Trophoblast cell (in vitro differentiated cells and primary cell): ENCODE data around the gene CNOT1.

Source experiments
- DNase-seq, 2 donors: peaks; one replicate each; pipeline ENCODE4 v3.0.0-alpha.2; 2016
- H2AFZ ChIP-seq: 2 replicates; pipeline ENCODE4 v1.6.1; 2013; ENCODE audit warnings: low read length, moderate library complexity, mild to moderate bottlenecking; ENCODE audit not compliant: insufficient read depth, poor library complexity
- H2AK5ac ChIP-seq: 2 replicates; pipeline ENCODE4 v1.6.1; 2013; ENCODE audit warnings: mild to moderate bottlenecking, low read length
- H2BK120ac ChIP-seq: 2 replicates; pipeline ENCODE4 v1.6.1; 2013; ENCODE audit warnings: low read length, mild to moderate bottlenecking, moderate library complexity; ENCODE audit not compliant: insufficient read depth, poor library complexity
- H2BK12ac ChIP-seq: 2 replicates; pipeline ENCODE4 v1.6.1; 2013; ENCODE audit warnings: mild to moderate bottlenecking, low read length, moderate library complexity
- H2BK5ac ChIP-seq: 2 replicates; pipeline ENCODE4 v1.6.1; 2013; ENCODE audit warnings: low read length, low read depth, moderate library complexity, mild to moderate bottlenecking; ENCODE audit not compliant: poor library complexity
- H3K14ac ChIP-seq: 2 replicates; pipeline ENCODE4 v1.6.1; 2013; ENCODE audit warnings: mild to moderate bottlenecking, low read length
- H3K18ac ChIP-seq: 2 replicates; pipeline ENCODE4 v1.6.1; 2013; ENCODE audit warnings: mild to moderate bottlenecking, low read length
- H3K23ac ChIP-seq: 2 replicates; pipeline ENCODE4 v1.6.1; 2013; ENCODE audit warnings: low read length
- H3K27ac ChIP-seq: 2 replicates; pipeline ENCODE4 v1.5.1; 2013; ENCODE audit warnings: low read depth, mild to moderate bottlenecking, inconsistent platforms, low read length, moderate library complexity
- H3K27me3 ChIP-seq: 2 replicates; pipeline ENCODE4 v1.6.1; 2013; ENCODE audit warnings: inconsistent platforms, mild to moderate bottlenecking, low read length, moderate library complexity; ENCODE audit not compliant: insufficient read depth
- H3K36me3 ChIP-seq, 2 experiments: 1 replicate in 1 of 2; 2 replicates in 1 of 2; pipeline ENCODE4 v1.6.1; 2013; ENCODE audit warnings: low read length in 2 of 2, mild to moderate bottlenecking in 2 of 2, moderate library complexity in 1 of 2; ENCODE audit not compliant: insufficient read depth in 2 of 2, control insufficient read depth in 1 of 2
- H3K4ac ChIP-seq: 2 replicates; pipeline ENCODE4 v1.6.1; 2013; ENCODE audit warnings: low read depth, mild to moderate bottlenecking, low read length, moderate library complexity
- H3K4me1 ChIP-seq, 2 experiments: 1 replicate in 1 of 2; 2 replicates in 1 of 2; pipeline ENCODE4 v1.6.1; 2013; ENCODE audit warnings: low read length in 2 of 2, mild to moderate bottlenecking in 2 of 2, moderate library complexity in 1 of 2; ENCODE audit not compliant: insufficient read depth in 2 of 2, control insufficient read depth in 1 of 2
- H3K4me2 ChIP-seq: 2 replicates; pipeline ENCODE4 v1.6.1; 2013; ENCODE audit warnings: inconsistent platforms, mild to moderate bottlenecking, low read length, moderate library complexity
- H3K4me3 ChIP-seq: 2 replicates; pipeline ENCODE4 v1.5.1; 2013; ENCODE audit warnings: mild to moderate bottlenecking, low read depth, low read length, inconsistent platforms
- H3K79me1 ChIP-seq: one replicate; pipeline ENCODE4 v1.6.1; 2013; ENCODE audit warnings: low read length
- H3K79me2 ChIP-seq: 2 replicates; pipeline ENCODE4 v1.6.1; 2013; ENCODE audit warnings: low read length, mild to moderate bottlenecking; ENCODE audit not compliant: control insufficient read depth, insufficient read depth, poor library complexity
- H3K9ac ChIP-seq: 2 replicates; pipeline ENCODE4 v1.6.1; 2013; ENCODE audit warnings: mild to moderate bottlenecking, low read length
- H3K9me3 ChIP-seq: 2 replicates; pipeline ENCODE4 v1.6.1; 2013; ENCODE audit warnings: low read depth, mild to moderate bottlenecking, control low read depth, inconsistent platforms, low read length; ENCODE audit not compliant: insufficient read depth
- H4K12ac ChIP-seq: 2 replicates; pipeline ENCODE4 v1.6.1; 2013; ENCODE audit warnings: low read depth, mild to moderate bottlenecking, low read length, moderate library complexity
- H4K8ac ChIP-seq: 2 replicates; pipeline ENCODE4 v1.6.1; 2013; ENCODE audit warnings: low read depth, mild to moderate bottlenecking, low read length, moderate library complexity
- H4K91ac ChIP-seq: one replicate; pipeline ENCODE4 v1.6.1; 2013; ENCODE audit warnings: low read depth, mild to moderate bottlenecking, low read length, moderate library complexity
- WGBS: extraction: QIAGEN DNeasy Blood & Tissue Kit; methylation state at CpG from one replicate; pipeline ENCODE4 v1.1.7; 2013; ENCODE audit warnings: missing lambda C conversion rate; ENCODE audit not compliant: insufficient read length, insufficient coverage; ENCODE audit errors: extremely low coverage; 5-methylcytosine and 5-hydroxymethylcytosine counted together

CNOT1 gene

GRCh38 chr16:58620396-58620795 is 9.2 kb downstream of the CNOT1 start:
- Histone ChIP-seq H3K18ac (no peak overlapping the region), H4K12ac (no peak overlapping the region), H2BK12ac (no peak overlapping the region), H3K9me3 (no peaks in the 10 kb centered on the region), H3K4me1 (no peaks in the 10 kb centered on the region), H3K79me2 (peaks cover 12% of the 10 kb centered on the region), H3K4me3 (no peak overlapping the region), H3K27ac (no peak overlapping the region), H3K23ac (no peak overlapping the region), H3K14ac (no peak overlapping the region), H4K91ac (no peak overlapping the region), H3K4ac (peak overlapping the region; percentile 69), H4K8ac (no peak overlapping the region), H3K79me1 (no peaks in the 10 kb centered on the region), H2AFZ (no peak overlapping the region), H2AK5ac (no peak overlapping the region), H3K36me3 (peaks cover 45 to 49% of the 10 kb centered on the region in 2 experiments), H3K27me3 (no peaks in the 10 kb centered on the region), H3K4me2 (no peak overlapping the region), H3K9ac (no peak overlapping the region), H2BK120ac (no peak overlapping the region), H2BK5ac (no peak overlapping the region)
- DNase-seq, result no peak
- WGBS, result no CpG with 5 or more reads among the region's 10 CpGs

- Histone ChIP-seq H3K18ac (no peak overlapping the region), H3K4ac (no peak overlapping the region), H3K27ac (no peak overlapping the region), H2BK120ac (no peak overlapping the region), H2BK12ac (no peak overlapping the region), H3K14ac (no peak overlapping the region), H3K23ac (no peak overlapping the region), H4K91ac (no peak overlapping the region), H3K27me3 (no peaks in the 10 kb centered on the region), H4K8ac (no peak overlapping the region), H3K79me1 (no peaks in the 10 kb centered on the region), H3K79me2 (peaks cover 15% of the 10 kb centered on the region), H3K36me3 (peaks cover 20 to 31% of the 10 kb centered on the region in 2 experiments), H3K4me3 (no peak overlapping the region), H3K9ac (no peak overlapping the region), H3K9me3 (no peaks in the 10 kb centered on the region), H4K12ac (no peak overlapping the region), H3K4me1 (no peaks in the 10 kb centered on the region), H2BK5ac (no peak overlapping the region), H2AFZ (no peak overlapping the region), H3K4me2 (no peak overlapping the region), H2AK5ac (no peak overlapping the region)
- no peak for DNase-seq
- WGBS, result no CpG with 5 or more reads among the region's 3 CpGs
Measured at GRCh38 chr16:58615280-58615679, 14.3 kb downstream of the CNOT1 start.

GRCh38 chr16:58614860-58615259 is 14.8 kb downstream of the CNOT1 start:
- Histone ChIP-seq H3K79me2 (peaks cover 15% of the 10 kb centered on the region), H3K18ac (no peak overlapping the region), H2AFZ (no peak overlapping the region), H3K27ac (no peak overlapping the region), H4K91ac (no peak overlapping the region), H2BK5ac (no peak overlapping the region), H3K36me3 (peaks cover 20 to 29% of the 10 kb centered on the region in 2 experiments), H3K4me3 (no peak overlapping the region), H3K23ac (no peak overlapping the region), H4K12ac (no peak overlapping the region), H3K27me3 (no peaks in the 10 kb centered on the region), H3K79me1 (no peaks in the 10 kb centered on the region), H3K4me2 (no peak overlapping the region), H2BK120ac (no peak overlapping the region), H3K9me3 (no peaks in the 10 kb centered on the region), H3K4me1 (no peaks in the 10 kb centered on the region), H3K4ac (no peak overlapping the region), H2BK12ac (no peak overlapping the region), H3K9ac (no peak overlapping the region), H3K14ac (no peak overlapping the region), H4K8ac (no peak overlapping the region), H2AK5ac (no peak overlapping the region)
- WGBS, result no CpG with 5 or more reads among the region's 6 CpGs
- DNase-seq, result no peak

GRCh38 chr16:58614212-58614611 is 15.4 kb downstream of the CNOT1 start:
- no peak overlapping the region for H2AFZ ChIP-seq
- H3K27ac ChIP-seq, result no peak overlapping the region

More at GRCh38 chr16:58614212-58614611, 15.4 kb downstream of the CNOT1 start:
- no CpG with 5 or more reads among the region's 6 CpGs for WGBS
- no peak for DNase-seq
- no peak overlapping the region for H3K14ac ChIP-seq
- no peak overlapping the region for H4K12ac ChIP-seq
- H2BK5ac ChIP-seq, result no peak overlapping the region
- H3K36me3 ChIP-seq, result peaks cover 20 to 31% of the 10 kb centered on the region in 2 experiments
- H3K4me1 ChIP-seq, result no peaks in the 10 kb centered on the region
- no peak overlapping the region for H2AK5ac ChIP-seq
- H3K4ac ChIP-seq, result peak overlapping the region; percentile 69
- H2BK12ac ChIP-seq, result no peak overlapping the region
- H3K9ac ChIP-seq, result no peak overlapping the region
- H3K9me3 ChIP-seq, result no peaks in the 10 kb centered on the region
- no peak overlapping the region for H3K18ac ChIP-seq
- no peak overlapping the region for H4K91ac ChIP-seq
- H3K79me2 ChIP-seq, result peaks cover 18% of the 10 kb centered on the region
- no peak overlapping the region for H3K23ac ChIP-seq
- no peaks in the 10 kb centered on the region for H3K79me1 ChIP-seq
- H3K4me2 ChIP-seq, result no peak overlapping the region
- no peaks in the 10 kb centered on the region for H3K27me3 ChIP-seq
- H2BK120ac ChIP-seq, result no peak overlapping the region
- no peak overlapping the region for H3K4me3 ChIP-seq
- no peak overlapping the region for H4K8ac ChIP-seq
